Liver (tissue), 9 donors: Measurements from ENCODE around the gene GAS6. TPM values are rescaled to one million over a fixed set of nuclear protein-coding genes. Genes with fewer than 3 reads are reported as not detected.

ENCODE experiments used
- DNase-seq: peaks from one replicate; pipeline ENCODE4 v3.0.0-alpha.2; 2017; ENCODE audit warnings: low spot score
- H3K27ac ChIP-seq, 2 donors: one replicate each; pipeline ENCODE4 v1.7.0; 2013; ENCODE audit warnings: inconsistent platforms in 2 of 2, low read length in 2 of 2, control low read depth in 1 of 2, low read depth in 1 of 2, mild to moderate bottlenecking in 1 of 2
- H3K27me3 ChIP-seq, 4 donors: one replicate each; pipeline versions ENCODE4 v1.6.1 to v1.7.0; 2013; ENCODE audit warnings: low read length in 3 of 4, inconsistent platforms in 1 of 4, mild to moderate bottlenecking in 1 of 4, moderate library complexity in 1 of 4; ENCODE audit not compliant: control insufficient read depth in 4 of 4, insufficient read depth in 4 of 4
- H3K36me3 ChIP-seq, 4 donors: one replicate each; pipeline versions ENCODE4 v1.6.1 to v1.7.0; 2013; ENCODE audit warnings: low read length in 3 of 4, mild to moderate bottlenecking in 3 of 4, low read depth in 1 of 4, moderate library complexity in 1 of 4; ENCODE audit not compliant: control insufficient read depth in 4 of 4, insufficient read depth in 3 of 4
- H3K4me1 ChIP-seq, 4 donors: one replicate each; pipeline versions ENCODE4 v1.6.1 to v1.7.0; 2013; ENCODE audit warnings: low read length in 3 of 4, mild to moderate bottlenecking in 3 of 4, moderate library complexity in 1 of 4; ENCODE audit not compliant: control insufficient read depth in 4 of 4, insufficient read depth in 4 of 4
- H3K4me3 ChIP-seq, 3 donors: one replicate each; pipeline versions ENCODE4 v1.6.1 to v1.7.0; 2013; ENCODE audit warnings: low read length in 3 of 3, control low read depth in 1 of 3, low read depth in 1 of 3, mild to moderate bottlenecking in 1 of 3
- H3K9ac ChIP-seq, 2 donors: one replicate each; pipeline ENCODE4 v1.7.0; 2013; ENCODE audit warnings: low read length in 2 of 2, mild to moderate bottlenecking in 2 of 2, moderate library complexity in 2 of 2, control low read depth in 1 of 2, low read depth in 1 of 2
- H3K9me3 ChIP-seq, 4 donors: one replicate each; pipeline versions ENCODE4 v1.6.1 to v1.7.0; 2013; ENCODE audit warnings: low read length in 3 of 4; ENCODE audit not compliant: control insufficient read depth in 4 of 4
- CTCF ChIP-seq: fragments of 150-350 bp; IDR thresholded peaks from 2 replicates; pipeline ENCODE4 v1.5.1; 2017; ENCODE audit warnings: improper control_type of control experiment, low read depth, low read length; ENCODE audit not compliant: missing input control
- EGR1 ChIP-seq, 2 donors: IDR thresholded peaks; 2 replicates each; pipeline ENCODE4 v1.6.1; 2016 to 2018; ENCODE audit warnings: antibody characterized with exemption in 2 of 2, low read depth in 2 of 2
- FOXA1 ChIP-seq: IDR thresholded peaks from 2 replicates; pipeline ENCODE4 v1.6.1; 2016; ENCODE audit warnings: antibody characterized with exemption
- FOXA2 ChIP-seq: IDR thresholded peaks from 2 replicates; pipeline ENCODE4 v1.6.1; 2016; ENCODE audit warnings: antibody characterized with exemption
- GABPA ChIP-seq, 2 donors: IDR thresholded peaks in 1 of 2; conservative IDR thresholded peaks in 1 of 2; 2 replicates each; pipeline ENCODE4 v1.6.1; 2016; ENCODE audit warnings: antibody characterized with exemption in 2 of 2, mild to moderate bottlenecking in 1 of 2, moderate library complexity in 1 of 2
- HNF4A ChIP-seq, 2 donors: conservative IDR thresholded peaks; 2 replicates each; pipeline ENCODE4 v1.6.1; 2016; ENCODE audit warnings: antibody characterized with exemption in 2 of 2, mild to moderate bottlenecking in 2 of 2
- HNF4G ChIP-seq: IDR thresholded peaks from 2 replicates; pipeline ENCODE4 v1.6.1; 2016; ENCODE audit warnings: antibody characterized with exemption
- JUND ChIP-seq, 2 donors: IDR thresholded peaks; 2 replicates each; pipeline ENCODE4 v1.6.1; 2016; ENCODE audit warnings: antibody characterized with exemption in 2 of 2
- MAX ChIP-seq: IDR thresholded peaks from 2 replicates; pipeline ENCODE4 v1.6.1; 2016; ENCODE audit warnings: antibody characterized with exemption
- NR2F2 ChIP-seq: IDR thresholded peaks from 2 replicates; pipeline ENCODE4 v1.6.1; 2016; ENCODE audit warnings: antibody characterized with exemption
- RAD21 ChIP-seq, 2 donors: IDR thresholded peaks; 2 replicates each; pipeline ENCODE4 v1.6.1; 2016; ENCODE audit warnings: antibody characterized with exemption in 2 of 2, mild to moderate bottlenecking in 2 of 2
- REST ChIP-seq: IDR thresholded peaks from 2 replicates; pipeline ENCODE4 v1.6.1; 2016; ENCODE audit warnings: antibody characterized with exemption, mild to moderate bottlenecking
- RXRA ChIP-seq, 2 donors: IDR thresholded peaks; 2 replicates each; pipeline ENCODE4 v1.6.1; 2017 to 2018; ENCODE audit warnings: antibody characterized with exemption in 2 of 2, mild to moderate bottlenecking in 1 of 2
- SP1 ChIP-seq: IDR thresholded peaks from 2 replicates; pipeline ENCODE4 v1.6.1; 2018; ENCODE audit warnings: antibody characterized with exemption, mild to moderate bottlenecking
- TAF1 ChIP-seq: conservative IDR thresholded peaks from 2 replicates; pipeline ENCODE4 v1.6.1; 2016; ENCODE audit warnings: antibody characterized with exemption, mild to moderate bottlenecking
- YY1 ChIP-seq: IDR thresholded peaks from 2 replicates; pipeline ENCODE4 v1.6.1; 2016; ENCODE audit warnings: antibody characterized with exemption, mild to moderate bottlenecking
- ZBTB33 ChIP-seq: IDR thresholded peaks from 2 replicates; pipeline ENCODE4 v1.6.1; 2016; ENCODE audit warnings: antibody characterized with exemption
- WGBS: extraction: QIAGEN DNeasy Blood & Tissue Kit; methylation state at CpG from one replicate; pipeline ENCODE4 v1.1.7; 2013; 5-methylcytosine and 5-hydroxymethylcytosine counted together
- polyA plus RNA-seq, 2 donors: library from polyadenylated mRNA; stranded (reverse) in 1 of 2; unstranded in 1 of 2; fragments of 200-250 nt in 1 of 2; fragments of >200 nt in 1 of 2; fragmentation: Nextera tagmentation in 1 of 2; extraction: Ambion mirVana in 1 of 2; gene quantifications; one replicate each; pipeline versions ENCODE4 v1.2.1 to v1.2.3, GENCODE V29; 2013 to 2015
- total RNA-seq, 2 donors: library from RNA; depleted of rRNA; stranded (reverse); fragments of >200 nt; gene quantifications; one replicate each; pipeline ENCODE4 v1.2.3, GENCODE V29; 2014
- TF ChIP-seq, protein P1 (sequence below): IDR thresholded peaks from 2 replicates; pipeline ENCODE4 v1.6.1; 2016; ENCODE audit warnings: antibody characterized with exemption
- donor health status: healthy.
- donor health status: healthy.
- donor health status: healthy.
- donor health status: healthy.
- donor health status: healthy.

Gene GAS6
- total and polyA plus RNA-seq, 4 donors, result 2.5 to 30.2 (median 9.1) TPM

- Histone ChIP-seq H3K9me3 (peaks cover 2 to 8% (median 3%) of the 10 kb centered on the region in 4 donors), H3K27ac (no peak overlapping the region), H3K4me3 (no peak overlapping the region), H3K9ac (no peak overlapping the region), H3K36me3 (no peaks in the 10 kb centered on the region), H3K4me1 (peaks cover 0 to under 1% (median 0%) of the 10 kb centered on the region in 4 donors), H3K27me3 (no peaks in the 10 kb centered on the region)
- whole genome bisulfite sequencing, result 83% methylated on average over 30 of the region's 30 CpGs
- TF ChIP-seq NR2F2, result no peak
- TF ChIP-seq FOXA1, result no peak
- TF ChIP-seq ZBTB33, result no peak
- TF ChIP-seq CTCF, result no peak
- no peak for TF ChIP-seq JUND (IDR thresholded peaks at IDR 0.05)
- no peak for TF ChIP-seq MAX
- TF ChIP-seq YY1, result no peak
- no peak for TF ChIP-seq REST
- no peak for TF ChIP-seq HNF4A (conservative IDR thresholded peaks at IDR 0.05)
- no peak for TF ChIP-seq RAD21 (IDR thresholded peaks at IDR 0.05)
- no peak for TF ChIP-seq TAF1
- TF ChIP-seq EGR1 (IDR thresholded peaks at IDR 0.05; ENCODE audit: low read depth in 2 of 2), result no peak
- TF ChIP-seq GABPA (IDR thresholded peaks at IDR 0.05 in 1 of 2, conservative IDR thresholded peaks at IDR 0.05 in 1 of 2), result no peak
- TF ChIP-seq HNF4G, result no peak
- TF ChIP-seq, protein P1, sequence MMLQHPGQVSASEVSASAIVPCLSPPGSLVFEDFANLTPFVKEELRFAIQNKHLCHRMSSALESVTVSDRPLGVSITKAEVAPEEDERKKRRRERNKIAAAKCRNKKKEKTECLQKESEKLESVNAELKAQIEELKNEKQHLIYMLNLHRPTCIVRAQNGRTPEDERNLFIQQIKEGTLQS, result no peak
- TF ChIP-seq RXRA (IDR thresholded peaks at IDR 0.05), result no peak
- TF ChIP-seq FOXA2, result no peak
- no peak for TF ChIP-seq SP1
- no peak for DNase-seq
Observed at GRCh38 chr13:113811081-113811928, 52.6 kb downstream of the GAS6 start.
